ENCODE results near the gene HOMER3.

GRCh38 chr19:18975869-18976268 is 34.9 kb upstream of the HOMER3 start:
- TF ChIP-seq CTCF (IDR thresholded peaks at IDR 0.05) (no peak), POLR2AphosphoS5 (IDR thresholded peaks at IDR 0.05) (no peak)

All from breast epithelium (tissue), 3 donors.